ENCODE data around the gene DOK1.

DOK1 gene

GRCh38 chr2:74599676-74600075 lies 45.2 kb downstream of the DOK1 start:
- Mint-ChIP-seq H3K27ac (no peak overlapping the region), H3K4me1 (ENCODE audit: low read depth) (peaks cover 15% of the 10 kb centered on the region), H3K4me3 (no peak overlapping the region), H3K27me3 (peaks cover 22% of the 10 kb centered on the region), H3K9me3 (no peaks in the 10 kb centered on the region), H3K36me3 (ENCODE audit: low read depth) (no peaks in the 10 kb centered on the region)
- intact Hi-C loops (cut with micrococcal nuclease): no loop called here

GRCh38 chr2:74602586-74603281 lies 48.2 kb downstream of the DOK1 start:
- H3K27ac Mint-ChIP-seq: peak overlapping the region; percentile 9
- H3K36me3 Mint-ChIP-seq (ENCODE audit: low read depth): no peaks in the 10 kb centered on the region
- H3K27me3 Mint-ChIP-seq: peaks cover 19% of the 10 kb centered on the region
- no peak overlapping the region for H3K4me3 Mint-ChIP-seq
- no peaks in the 10 kb centered on the region for H3K9me3 Mint-ChIP-seq
- intact Hi-C loops (cut with micrococcal nuclease): no loop called here
- H3K4me1 Mint-ChIP-seq (ENCODE audit: low read depth): peaks cover 15% of the 10 kb centered on the region

GRCh38 chr2:74603282-74604000 lies 48.9 kb downstream of the DOK1 start:
- no peak overlapping the region for H3K4me3 Mint-ChIP-seq

GRCh38 chr2:74606927-74607326 lies 52.4 kb downstream of the DOK1 start:
- Mint-ChIP-seq H3K9me3 (no peaks in the 10 kb centered on the region), H3K36me3 (ENCODE audit: low read depth) (no peaks in the 10 kb centered on the region), H3K27ac (no peak overlapping the region), H3K27me3 (peaks cover 31% of the 10 kb centered on the region), H3K4me3 (no peak overlapping the region), H3K4me1 (ENCODE audit: low read depth) (peaks cover 15% of the 10 kb centered on the region)
- intact Hi-C loops (cut with micrococcal nuclease): no loop called here

More at GRCh38 chr2:74603282-74604000, 48.9 kb downstream of the DOK1 start:
- Mint-ChIP-seq H3K27ac (peak overlapping the region; percentile 9), H3K36me3 (ENCODE audit: low read depth) (no peaks in the 10 kb centered on the region), H3K4me1 (ENCODE audit: low read depth) (peaks cover 15% of the 10 kb centered on the region), H3K9me3 (no peaks in the 10 kb centered on the region), H3K27me3 (peaks cover 22% of the 10 kb centered on the region)
- intact Hi-C loops (cut with micrococcal nuclease): no loop called here
